GM12878 (cell line): ENCODE results near the gene GADL1. TPM values are rescaled to one million over a fixed set of nuclear protein-coding genes. Genes with fewer than 3 reads are reported as not detected.

Source experiments
- ATAC-seq: fragments of 200-7000 bp; cut with Tn5 transposase; 3 replicates; pipeline ENCODE4 v1.9.1; 2020; ENCODE audit warnings: mild to moderate bottlenecking, moderate library complexity
- BruUV-seq: library from RNA; stranded (reverse); fragments of 400-500 nt; replicated peaks from 2 replicates; lab custom pipeline; 2021; lab: Mats Ljungman, UMichigan
- CTCF ChIA-PET: fragments of 300-600 bp; sonication (Branson Sonifier 250); formaldehyde crosslinking; extraction: SDS; loops from one replicate; lab custom pipeline; 2021; ENCODE audit warnings: inconsistent platforms; lab: Yijun Ruan, JAX
- POLR2A ChIA-PET: fragments of 350-600 bp; formaldehyde crosslinking; extraction: SDS; loops from one replicate; lab custom pipeline; 2021; ENCODE audit warnings: inconsistent platforms; lab: Charles Lee
- RAD21 ChIA-PET: fragments of 300-600 bp; sonication (Branson Sonifier 250); formaldehyde crosslinking; loops from one replicate; lab custom pipeline; 2023; ENCODE audit warnings: antibody characterized with exemption; ENCODE audit not compliant: unreplicated experiment; lab: Charles Lee
- SMC1A ChIA-PET: fragments of 300-600 bp; sonication (Branson Sonifier 250); formaldehyde crosslinking; loops from one replicate; lab custom pipeline; 2023; ENCODE audit not compliant: unreplicated experiment, uncharacterized antibody; lab: Charles Lee
- DNase-seq: peaks from one replicate; pipeline ENCODE4 v3.0.0-alpha.2; 2011; ENCODE audit warnings: low read depth, low spot score
- FAIRE-seq: peaks from 3 replicates; lab custom pipeline; 2011; peaks lifted over from hg19 to GRCh38; lab: Jason Lieb, UNC
- H2AFZ ChIP-seq: 2 replicates; pipeline ENCODE4 v1.6.0; 2011; ENCODE audit warnings: low read depth, low read length, control low read depth; ENCODE audit not compliant: control insufficient read depth
- H3K27ac ChIP-seq: 2 replicates; pipeline ENCODE4 v1.5.1; 2011; ENCODE audit warnings: control low read depth; ENCODE audit not compliant: control insufficient read depth, insufficient read depth
- H3K27me3 ChIP-seq, 2 experiments: replicated peaks in 1 of 2; 2 replicates each; pipeline versions ENCODE4 v1.6.0 to v1.6.1; 2011; ENCODE audit warnings: low read length in 1 of 2; ENCODE audit not compliant: control insufficient read depth in 2 of 2, insufficient read depth in 2 of 2
- H3K36me3 ChIP-seq, 2 experiments: 2 replicates each; pipeline ENCODE4 v1.5.1; 2011; ENCODE audit warnings: low read length in 1 of 2; ENCODE audit not compliant: control insufficient read depth in 2 of 2, insufficient read depth in 2 of 2
- H3K4me1 ChIP-seq: 2 replicates; pipeline ENCODE4 v1.6.1; 2011; ENCODE audit warnings: mild to moderate bottlenecking, low read length, moderate library complexity, mixed read lengths; ENCODE audit not compliant: control insufficient read depth, insufficient read depth
- H3K4me2 ChIP-seq: 2 replicates; pipeline ENCODE4 v1.6.0; 2011; ENCODE audit warnings: control low read depth; ENCODE audit not compliant: control insufficient read depth, insufficient read depth
- H3K4me3 ChIP-seq: fragments of 200-600 bp; sonication (generic); 2 replicates; pipeline ENCODE4 v1.5.1; 2016
- H3K79me2 ChIP-seq: 2 replicates; pipeline ENCODE4 v1.6.0; 2011; ENCODE audit warnings: low read length; ENCODE audit not compliant: control insufficient read depth, insufficient read depth
- H3K9ac ChIP-seq: 2 replicates; pipeline ENCODE4 v1.8.0; 2011; ENCODE audit warnings: low read length, control low read depth, mixed read lengths; ENCODE audit not compliant: control insufficient read depth, insufficient read depth
- H3K9me3 ChIP-seq: replicated peaks from 3 replicates; pipeline ENCODE4 v1.5.1; 2011; ENCODE audit warnings: mild to moderate bottlenecking, low read length; ENCODE audit not compliant: control insufficient read depth, insufficient read depth
- H4K20me1 ChIP-seq: 2 replicates; pipeline ENCODE4 v1.6.0; 2011; ENCODE audit not compliant: control insufficient read depth, insufficient read depth
- BCL11A ChIP-seq: IDR thresholded peaks from 2 replicates; pipeline ENCODE4 v1.6.1; 2011; ENCODE audit warnings: low read depth, low read length
- YY1 ChIP-seq: IDR thresholded peaks from 2 replicates; pipeline ENCODE4 v1.6.1; 2011; ENCODE audit warnings: low read depth, mild to moderate bottlenecking, low read length
- WGBS: methylation state at CpG from one replicate; pipeline ENCODE4 v1.1.6; 2016; ENCODE audit warnings: low lambda C conversion rate; ENCODE audit not compliant: insufficient replicate concordance, insufficient coverage; ENCODE audit errors: missing lambda C conversion rate; 5-methylcytosine and 5-hydroxymethylcytosine counted together
- in situ Hi-C: fragments of 300-500 bp; cut with MboI; formaldehyde crosslinking; loops from 9 replicates; pipeline ENCODE4 v1.14.3; 2018; ENCODE audit warnings: mixed read lengths
- intact Hi-C: fragments of 100-400 bp; cut with micrococcal nuclease; formaldehyde crosslinking; loops from one replicate; pipeline ENCODE4 v1.14.2; 2022; ENCODE audit not compliant: unreplicated experiment
- polyA plus RNA-seq, 11 experiments: library from polyadenylated mRNA; depleted of rRNA in 4 of 11; unstranded in 6 of 11; stranded (reverse) in 5 of 11; fragments of >200 nt; fragmentation: Nextera tagmentation in 4 of 11; fragmentation: Illumina TruSeq in 1 of 11; extraction: Ambion mirVana in 4 of 11; extraction: Trizol in 1 of 11; gene quantifications; 1 replicate in 1 of 11; 2 replicates in 10 of 11; pipeline versions ENCODE4 v1.2.1 to v1.2.3, GENCODE V29; 2011 to 2016; ENCODE audit warnings: inconsistent platforms in 2 of 11, missing spikeins in 2 of 11, low read depth in 1 of 11
- total RNA-seq, 4 experiments: library from RNA; depleted of rRNA in 3 of 4; stranded (reverse); fragments of >200 nt in 3 of 4; fragmentation: Illumina TruSeq in 1 of 4; extraction: Trizol in 1 of 4; gene quantifications; 2 replicates each; pipeline versions ENCODE4 v1.2.1 to v1.2.3, GENCODE V29; 2013 to 2021
- TF ChIP-seq, protein P1 (sequence below): fragments of 450-650 bp; IDR thresholded peaks from 2 replicates; pipeline ENCODE4 v1.6.1; 2017; ENCODE audit warnings: low read depth, mild to moderate bottlenecking, moderate library complexity
- TF ChIP-seq, protein P2 (sequence below): fragments of 450-650 bp; IDR thresholded peaks from 2 replicates; pipeline ENCODE4 v1.6.1; 2017; ENCODE audit warnings: mild to moderate bottlenecking, moderate library complexity

The GADL1 gene
- total and polyA plus RNA-seq, 10 of the 15 experiments (the other 5 are each of a cell fraction or from before 2014, with no cell fraction given): 0.04 TPM; not detected in 9

DNA sequence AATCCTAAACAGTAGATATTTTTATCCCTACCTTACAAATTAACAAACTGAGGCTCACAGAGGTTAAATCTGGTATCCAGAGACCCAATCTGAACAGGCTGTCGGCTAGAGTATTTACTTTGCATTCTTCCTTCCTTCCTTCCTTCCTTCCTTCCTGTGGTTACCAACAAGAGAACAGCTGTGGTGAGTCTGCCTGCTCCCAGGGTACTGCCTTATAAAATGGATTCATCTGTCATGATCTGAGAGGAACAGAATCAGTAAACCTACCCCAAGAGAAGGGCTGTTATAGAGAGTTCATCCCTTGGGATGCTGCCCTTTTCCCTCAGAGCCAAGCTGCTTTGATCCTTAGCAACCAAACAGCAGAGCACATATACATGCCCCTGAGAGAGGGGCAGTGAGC lies 3.6 kb downstream of the GADL1 start:
- no peaks in the 10 kb centered on the region for H3K79me2 ChIP-seq
- FAIRE-seq: no peak
- TF ChIP-seq BCL11A (no peak), YY1 (no peak)
- H2AFZ ChIP-seq: no peak overlapping the region
- no peaks in the 10 kb centered on the region for H4K20me1 ChIP-seq
- no peak overlapping the region for H3K27ac ChIP-seq
- H3K4me3 ChIP-seq: no peak overlapping the region
- H3K4me2 ChIP-seq: no peak overlapping the region
- H3K36me3 ChIP-seq: no peaks in the 10 kb centered on the region
- ATAC-seq: no peak
- peaks cover 9 to 12% of the 10 kb centered on the region in 2 experiments for H3K27me3 ChIP-seq
- ChIA-PET RAD21 (interaction anchor here (0.7 kb wide), 1 partner anchor 56 kb away, joined by 3 read pairs; no protein-coding TSS in a partner anchor), CTCF (no interaction called here), SMC1A (no interaction called here), POLR2A (interaction anchor here (0.7 kb wide), 1 partner anchor 441 kb away, joined by 4 read pairs; no protein-coding TSS in a partner anchor)
- no peaks in the 10 kb centered on the region for H3K9me3 ChIP-seq
- BruUV-seq: no TSS peak
- no peaks in the 10 kb centered on the region for H3K4me1 ChIP-seq
- intact Hi-C loops (no loop called here), in situ Hi-C loops (no loop called here)
- WGBS: 8% methylated on average over 1 of the region's 1 CpG
- H3K9ac ChIP-seq: no peak overlapping the region
- no peak for DNase-seq

DNA sequence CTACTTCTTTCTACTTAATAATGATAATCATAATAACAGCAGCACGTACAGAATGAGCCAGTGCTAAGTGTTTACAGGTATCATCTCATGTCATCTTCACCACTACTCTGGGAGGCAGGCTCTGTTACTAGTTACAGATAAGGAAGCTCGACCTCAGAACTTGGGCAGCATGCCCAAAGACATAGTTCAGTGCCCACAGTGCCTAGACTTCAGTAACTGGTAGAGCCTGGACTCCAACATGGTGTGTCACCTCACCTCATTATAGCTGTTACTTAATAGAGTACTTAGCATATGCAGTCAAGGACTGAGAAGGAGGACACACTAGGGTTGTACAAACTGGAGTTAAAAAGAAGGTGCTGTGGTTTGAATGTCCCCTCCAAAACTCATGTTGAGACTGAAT lies 7.6 kb downstream of the GADL1 start:
- Histone ChIP-seq H3K4me3 (no peak overlapping the region), H3K36me3 (no peaks in the 10 kb centered on the region), H3K4me1 (no peaks in the 10 kb centered on the region), H3K9me3 (no peaks in the 10 kb centered on the region), H3K27me3 (0 out of 4 replicates have a peak, but pooled peaks cover 0 to 2% of the 10 kb centered on the region in 2 experiments), H3K27ac (no peak overlapping the region), H3K9ac (no peak overlapping the region), H3K79me2 (no peaks in the 10 kb centered on the region), H2AFZ (no peak overlapping the region), H4K20me1 (no peaks in the 10 kb centered on the region), H3K4me2 (no peak overlapping the region)
- in situ Hi-C loops (no loop called here), intact Hi-C loops (no loop called here)
- no TSS peak for BruUV-seq
- DNase-seq (no peak), ATAC-seq (no peak), FAIRE-seq (no peak)
- ChIA-PET RAD21 (no interaction called here), SMC1A (interaction anchor here (1.3 kb wide), 1 partner anchor 10 kb away, joined by 3 read pairs; no protein-coding TSS in a partner anchor), POLR2A (no interaction called here), CTCF (no interaction called here)
- TF ChIP-seq, protein P1, sequence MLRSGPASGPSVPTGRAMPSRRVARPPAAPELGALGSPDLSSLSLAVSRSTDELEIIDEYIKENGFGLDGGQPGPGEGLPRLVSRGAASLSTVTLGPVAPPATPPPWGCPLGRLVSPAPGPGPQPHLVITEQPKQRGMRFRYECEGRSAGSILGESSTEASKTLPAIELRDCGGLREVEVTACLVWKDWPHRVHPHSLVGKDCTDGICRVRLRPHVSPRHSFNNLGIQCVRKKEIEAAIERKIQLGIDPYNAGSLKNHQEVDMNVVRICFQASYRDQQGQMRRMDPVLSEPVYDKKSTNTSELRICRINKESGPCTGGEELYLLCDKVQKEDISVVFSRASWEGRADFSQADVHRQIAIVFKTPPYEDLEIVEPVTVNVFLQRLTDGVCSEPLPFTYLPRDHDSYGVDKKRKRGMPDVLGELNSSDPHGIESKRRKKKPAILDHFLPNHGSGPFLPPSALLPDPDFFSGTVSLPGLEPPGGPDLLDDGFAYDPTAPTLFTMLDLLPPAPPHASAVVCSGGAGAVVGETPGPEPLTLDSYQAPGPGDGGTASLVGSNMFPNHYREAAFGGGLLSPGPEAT: no peak
- TF ChIP-seq, protein P2, sequence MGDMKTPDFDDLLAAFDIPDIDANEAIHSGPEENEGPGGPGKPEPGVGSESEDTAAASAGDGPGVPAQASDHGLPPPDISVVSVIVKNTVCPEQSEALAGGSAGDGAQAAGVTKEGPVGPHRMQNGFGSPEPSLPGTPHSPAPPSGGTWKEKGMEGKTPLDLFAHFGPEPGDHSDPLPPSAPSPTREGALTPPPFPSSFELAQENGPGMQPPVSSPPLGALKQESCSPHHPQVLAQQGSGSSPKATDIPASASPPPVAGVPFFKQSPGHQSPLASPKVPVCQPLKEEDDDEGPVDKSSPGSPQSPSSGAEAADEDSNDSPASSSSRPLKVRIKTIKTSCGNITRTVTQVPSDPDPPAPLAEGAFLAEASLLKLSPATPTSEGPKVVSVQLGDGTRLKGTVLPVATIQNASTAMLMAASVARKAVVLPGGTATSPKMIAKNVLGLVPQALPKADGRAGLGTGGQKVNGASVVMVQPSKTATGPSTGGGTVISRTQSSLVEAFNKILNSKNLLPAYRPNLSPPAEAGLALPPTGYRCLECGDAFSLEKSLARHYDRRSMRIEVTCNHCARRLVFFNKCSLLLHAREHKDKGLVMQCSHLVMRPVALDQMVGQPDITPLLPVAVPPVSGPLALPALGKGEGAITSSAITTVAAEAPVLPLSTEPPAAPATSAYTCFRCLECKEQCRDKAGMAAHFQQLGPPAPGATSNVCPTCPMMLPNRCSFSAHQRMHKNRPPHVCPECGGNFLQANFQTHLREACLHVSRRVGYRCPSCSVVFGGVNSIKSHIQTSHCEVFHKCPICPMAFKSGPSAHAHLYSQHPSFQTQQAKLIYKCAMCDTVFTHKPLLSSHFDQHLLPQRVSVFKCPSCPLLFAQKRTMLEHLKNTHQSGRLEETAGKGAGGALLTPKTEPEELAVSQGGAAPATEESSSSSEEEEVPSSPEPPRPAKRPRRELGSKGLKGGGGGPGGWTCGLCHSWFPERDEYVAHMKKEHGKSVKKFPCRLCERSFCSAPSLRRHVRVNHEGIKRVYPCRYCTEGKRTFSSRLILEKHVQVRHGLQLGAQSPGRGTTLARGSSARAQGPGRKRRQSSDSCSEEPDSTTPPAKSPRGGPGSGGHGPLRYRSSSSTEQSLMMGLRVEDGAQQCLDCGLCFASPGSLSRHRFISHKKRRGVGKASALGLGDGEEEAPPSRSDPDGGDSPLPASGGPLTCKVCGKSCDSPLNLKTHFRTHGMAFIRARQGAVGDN: no peak
- WGBS: 0% methylated on average over 2 of the region's 2 CpGs
